Measurements from ENCODE around the gene WDFY4.

Gene WDFY4

GRCh38 chr10:48729222-48729621 is 44.5 kb downstream of the WDFY4 start:
- Histone ChIP-seq H3K36me3 (ENCODE audit: insufficient read depth, low read length) (no peaks in the 10 kb centered on the region), H3K9me3 (ENCODE audit: control insufficient read depth, insufficient read depth, low read length) (no peaks in the 10 kb centered on the region), H3K9ac (ENCODE audit: low read depth, low read length) (no peak overlapping the region), H3K4me1 (ENCODE audit: insufficient read depth, low read length) (no peaks in the 10 kb centered on the region)

GRCh38 chr10:48729941-48730457 is 45.3 kb downstream of the WDFY4 start:
- H3K9ac ChIP-seq (ENCODE audit: low read depth, low read length), result no peak overlapping the region
- H3K4me1 ChIP-seq (ENCODE audit: insufficient read depth, low read length), result no peaks in the 10 kb centered on the region
- no peaks in the 10 kb centered on the region for H3K9me3 ChIP-seq (ENCODE audit: control insufficient read depth, insufficient read depth, low read length)
- no peaks in the 10 kb centered on the region for H3K36me3 ChIP-seq (ENCODE audit: insufficient read depth, low read length)

GRCh38 chr10:48731141-48731540 is 46.5 kb downstream of the WDFY4 start:
- no peaks in the 10 kb centered on the region for H3K4me1 ChIP-seq (ENCODE audit: insufficient read depth, low read length)
- no peaks in the 10 kb centered on the region for H3K36me3 ChIP-seq (ENCODE audit: insufficient read depth, low read length)

GRCh38 chr10:48731654-48732053 is 47.0 kb downstream of the WDFY4 start:
- H3K9me3 ChIP-seq (ENCODE audit: control insufficient read depth, insufficient read depth, low read length), result no peaks in the 10 kb centered on the region
- H3K36me3 ChIP-seq (ENCODE audit: insufficient read depth, low read length), result no peaks in the 10 kb centered on the region
- H3K4me1 ChIP-seq (ENCODE audit: insufficient read depth, low read length), result no peaks in the 10 kb centered on the region
- H3K9ac ChIP-seq (ENCODE audit: low read depth, low read length), result no peak overlapping the region

More at GRCh38 chr10:48731141-48731540, 46.5 kb downstream of the WDFY4 start:
- Histone ChIP-seq H3K9ac (ENCODE audit: low read depth, low read length) (no peak overlapping the region), H3K9me3 (ENCODE audit: control insufficient read depth, insufficient read depth, low read length) (no peaks in the 10 kb centered on the region)

- Histone ChIP-seq H3K9ac (ENCODE audit: low read depth, low read length) (no peak overlapping the region), H3K9me3 (ENCODE audit: control insufficient read depth, insufficient read depth, low read length) (no peaks in the 10 kb centered on the region), H3K36me3 (ENCODE audit: insufficient read depth, low read length) (no peaks in the 10 kb centered on the region), H3K4me1 (ENCODE audit: insufficient read depth, low read length) (no peaks in the 10 kb centered on the region)
Observed at GRCh38 chr10:48733329-48733728, 48.7 kb downstream of the WDFY4 start.

GRCh38 chr10:48735836-48736390 is 51.2 kb downstream of the WDFY4 start:
- Histone ChIP-seq H3K9me3 (ENCODE audit: control insufficient read depth, insufficient read depth, low read length) (no peaks in the 10 kb centered on the region), H3K9ac (ENCODE audit: low read depth, low read length) (no peak overlapping the region), H3K36me3 (ENCODE audit: insufficient read depth, low read length) (no peaks in the 10 kb centered on the region), H3K4me1 (ENCODE audit: insufficient read depth, low read length) (no peaks in the 10 kb centered on the region)

GRCh38 chr10:48736596-48736995 is 51.9 kb downstream of the WDFY4 start:
- H3K36me3 ChIP-seq (ENCODE audit: insufficient read depth, low read length), result no peaks in the 10 kb centered on the region
- no peaks in the 10 kb centered on the region for H3K4me1 ChIP-seq (ENCODE audit: insufficient read depth, low read length)

GRCh38 chr10:48737886-48738285 is 53.2 kb downstream of the WDFY4 start:
- Histone ChIP-seq H3K9ac (ENCODE audit: low read depth, low read length) (no peak overlapping the region), H3K4me1 (ENCODE audit: insufficient read depth, low read length) (no peaks in the 10 kb centered on the region), H3K36me3 (ENCODE audit: insufficient read depth, low read length) (no peaks in the 10 kb centered on the region)

More at GRCh38 chr10:48736596-48736995, 51.9 kb downstream of the WDFY4 start:
- no peak overlapping the region for H3K9ac ChIP-seq (ENCODE audit: low read depth, low read length)
- no peaks in the 10 kb centered on the region for H3K9me3 ChIP-seq (ENCODE audit: control insufficient read depth, insufficient read depth, low read length)

GRCh38 chr10:48739170-48739569 is 54.5 kb downstream of the WDFY4 start:
- H3K9me3 ChIP-seq (ENCODE audit: control insufficient read depth, insufficient read depth, low read length), result no peaks in the 10 kb centered on the region
- H3K36me3 ChIP-seq (ENCODE audit: insufficient read depth, low read length), result no peaks in the 10 kb centered on the region
- no peaks in the 10 kb centered on the region for H3K4me1 ChIP-seq (ENCODE audit: insufficient read depth, low read length)
- no peak overlapping the region for H3K9ac ChIP-seq (ENCODE audit: low read depth, low read length)

More at GRCh38 chr10:48737886-48738285, 53.2 kb downstream of the WDFY4 start:
- no peaks in the 10 kb centered on the region for H3K9me3 ChIP-seq (ENCODE audit: control insufficient read depth, insufficient read depth, low read length)

- Histone ChIP-seq H3K9ac (ENCODE audit: low read depth, low read length) (no peak overlapping the region), H3K4me1 (ENCODE audit: insufficient read depth, low read length) (no peaks in the 10 kb centered on the region), H3K9me3 (ENCODE audit: control insufficient read depth, insufficient read depth, low read length) (no peaks in the 10 kb centered on the region), H3K36me3 (ENCODE audit: insufficient read depth, low read length) (no peaks in the 10 kb centered on the region)
Observed at GRCh38 chr10:48740015-48740707, 55.5 kb downstream of the WDFY4 start.

- Histone ChIP-seq H3K36me3 (ENCODE audit: insufficient read depth, low read length) (no peaks in the 10 kb centered on the region), H3K4me1 (ENCODE audit: insufficient read depth, low read length) (no peaks in the 10 kb centered on the region), H3K9me3 (ENCODE audit: control insufficient read depth, insufficient read depth, low read length) (no peaks in the 10 kb centered on the region), H3K9ac (ENCODE audit: low read depth, low read length) (no peak overlapping the region)
Observed at GRCh38 chr10:48740988-48741387, 56.3 kb downstream of the WDFY4 start.

- Histone ChIP-seq H3K9ac (ENCODE audit: low read depth, low read length) (no peak overlapping the region), H3K36me3 (ENCODE audit: insufficient read depth, low read length) (no peaks in the 10 kb centered on the region), H3K9me3 (ENCODE audit: control insufficient read depth, insufficient read depth, low read length) (no peaks in the 10 kb centered on the region), H3K4me1 (ENCODE audit: insufficient read depth, low read length) (no peaks in the 10 kb centered on the region)
Observed at GRCh38 chr10:48742891-48743860, 58.5 kb downstream of the WDFY4 start.

GRCh38 chr10:48744587-48744986 is 59.9 kb downstream of the WDFY4 start:
- Histone ChIP-seq H3K4me1 (ENCODE audit: insufficient read depth, low read length) (no peaks in the 10 kb centered on the region), H3K9me3 (ENCODE audit: control insufficient read depth, insufficient read depth, low read length) (no peaks in the 10 kb centered on the region), H3K9ac (ENCODE audit: low read depth, low read length) (no peak overlapping the region), H3K36me3 (ENCODE audit: insufficient read depth, low read length) (no peaks in the 10 kb centered on the region)

- Histone ChIP-seq H3K36me3 (ENCODE audit: insufficient read depth, low read length) (no peaks in the 10 kb centered on the region), H3K9ac (ENCODE audit: low read depth, low read length) (no peak overlapping the region), H3K9me3 (ENCODE audit: control insufficient read depth, insufficient read depth, low read length) (0 out of 2 replicates have a peak, but pooled peaks cover 2% of the 10 kb centered on the region), H3K4me1 (ENCODE audit: insufficient read depth, low read length) (no peaks in the 10 kb centered on the region)
Observed at GRCh38 chr10:48745662-48746245, 61.1 kb downstream of the WDFY4 start.
